Measurements from ENCODE around the gene BMP2K.

DNA sequence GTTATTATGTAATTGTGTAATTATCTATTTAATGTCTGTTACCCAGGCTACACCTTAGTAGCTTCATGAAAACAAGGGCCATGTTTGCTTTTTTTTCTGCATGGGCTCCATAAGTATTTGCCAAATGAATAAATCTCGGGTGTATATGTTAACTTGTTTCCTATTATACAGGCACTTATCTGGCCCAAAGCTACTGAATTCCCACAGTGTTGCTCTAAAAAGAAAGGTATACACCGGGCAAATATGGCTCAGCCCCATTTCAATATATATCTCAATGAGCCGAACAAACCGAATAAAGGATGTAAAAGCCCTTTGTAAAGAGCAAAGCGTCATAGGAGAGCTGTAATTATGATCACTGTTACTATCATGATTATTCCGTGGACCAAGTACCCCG lies 162.3 kb downstream of the BMP2K start:
- TF ChIP-seq, protein P1, sequence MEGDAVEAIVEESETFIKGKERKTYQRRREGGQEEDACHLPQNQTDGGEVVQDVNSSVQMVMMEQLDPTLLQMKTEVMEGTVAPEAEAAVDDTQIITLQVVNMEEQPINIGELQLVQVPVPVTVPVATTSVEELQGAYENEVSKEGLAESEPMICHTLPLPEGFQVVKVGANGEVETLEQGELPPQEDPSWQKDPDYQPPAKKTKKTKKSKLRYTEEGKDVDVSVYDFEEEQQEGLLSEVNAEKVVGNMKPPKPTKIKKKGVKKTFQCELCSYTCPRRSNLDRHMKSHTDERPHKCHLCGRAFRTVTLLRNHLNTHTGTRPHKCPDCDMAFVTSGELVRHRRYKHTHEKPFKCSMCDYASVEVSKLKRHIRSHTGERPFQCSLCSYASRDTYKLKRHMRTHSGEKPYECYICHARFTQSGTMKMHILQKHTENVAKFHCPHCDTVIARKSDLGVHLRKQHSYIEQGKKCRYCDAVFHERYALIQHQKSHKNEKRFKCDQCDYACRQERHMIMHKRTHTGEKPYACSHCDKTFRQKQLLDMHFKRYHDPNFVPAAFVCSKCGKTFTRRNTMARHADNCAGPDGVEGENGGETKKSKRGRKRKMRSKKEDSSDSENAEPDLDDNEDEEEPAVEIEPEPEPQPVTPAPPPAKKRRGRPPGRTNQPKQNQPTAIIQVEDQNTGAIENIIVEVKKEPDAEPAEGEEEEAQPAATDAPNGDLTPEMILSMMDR (IDR thresholded peaks at IDR 0.05; ENCODE audit: insufficient read depth, low read depth, low read length), result no peak
- no peak for TF ChIP-seq EZH2 (IDR thresholded peaks at IDR 0.05; ENCODE audit: insufficient read depth, low read length)
